Activated CD4-positive, alpha-beta T cell treated with anti-CD3 and anti-CD28 coated beads, Interleukin-2, amount 10 ng/mL, durations not matched to agents 24 days and 14 days (primary cell): Measurements from ENCODE around the gene PER2. TPM values are rescaled to one million over a fixed set of nuclear protein-coding genes. Genes with fewer than 3 reads are reported as not detected.

Source experiments
- total RNA-seq: library from RNA; stranded (reverse); gene quantifications from 2 replicates; pipeline ENCODE4 v1.2.3, GENCODE V29; 2022

The PER2 gene
- total RNA-seq, 1 donor from 2014 or later, result 18.3 TPM

Other genes with a start within 250 kb of the PER2 start
- gene SCLY, start 227.6 kb downstream of the PER2 start, total RNA-seq, result 109 TPM in 2 replicates
- 0.07 and 0.26 TPM in 2 replicates for gene ESPNL, start 188.3 kb downstream of the PER2 start, total RNA-seq
- not detected in 2 replicates for gene KLHL30, start 149.9 kb downstream of the PER2 start, total RNA-seq
- gene ERFE, start 129.6 kb downstream of the PER2 start, total RNA-seq, result 0.24 and 0.37 TPM in 2 replicates
- gene ILKAP, start 84.9 kb downstream of the PER2 start, total RNA-seq, result 74.4 and 77.4 TPM in 2 replicates
- 10.2 and 10.3 TPM in 2 replicates for gene HES6, start 48.6 kb downstream of the PER2 start, total RNA-seq
- 11.0 and 12.7 TPM in 2 replicates for gene TRAF3IP1, start 31.9 kb upstream of the PER2 start, total RNA-seq
- gene ASB1, start 138.3 kb upstream of the PER2 start, total RNA-seq, result 33.9 and 34.8 TPM in 2 replicates